HepG2 (cell line): ENCODE results near the gene DDX28. TPM values are rescaled to one million over a fixed set of nuclear protein-coding genes. Genes with fewer than 3 reads are reported as not detected.

Experiments used
- AKNA ChIP-seq: sonication (generic); formaldehyde crosslinking; IDR thresholded peaks from 2 replicates; pipeline ENCODE4 v1.4.0; 2020; ENCODE audit warnings: missing genetic modification reagents, borderline replicate concordance
- ARNTL ChIP-seq: sonication (generic); formaldehyde crosslinking; IDR thresholded peaks from 2 replicates; pipeline ENCODE4 v1.4.0; 2020; ENCODE audit warnings: mild to moderate bottlenecking, missing genetic modification reagents
- CHD2 ChIP-seq: IDR thresholded peaks from 2 replicates; pipeline ENCODE4 v1.6.1; 2011; ENCODE audit warnings: low read depth, low read length, improper control_type of control experiment
- CREB1 ChIP-seq, 2 experiments: fragments of 450-650 bp in 1 of 2; IDR thresholded peaks; 2 replicates each; pipeline ENCODE4 v1.6.1; 2016 to 2017; ENCODE audit warnings: control low read depth in 1 of 2, mild to moderate bottlenecking in 1 of 2, missing compliant biosample characterization in 1 of 2, missing genetic modification characterization in 1 of 2
- FOXO1 ChIP-seq: sonication (generic); formaldehyde crosslinking; IDR thresholded peaks from 2 replicates; pipeline ENCODE4 v1.4.0; 2020; ENCODE audit warnings: missing genetic modification reagents
- KDM2A ChIP-seq: sonication (generic); formaldehyde crosslinking; IDR thresholded peaks from 2 replicates; pipeline ENCODE4 v1.4.0; 2020; ENCODE audit warnings: low read depth, missing genetic modification reagents, borderline replicate concordance
- MTF1 ChIP-seq: sonication (generic); formaldehyde crosslinking; IDR thresholded peaks from 2 replicates; pipeline ENCODE4 v1.5.0; 2020; ENCODE audit warnings: missing genetic modification reagents
- NR2C2 ChIP-seq: sonication (generic); formaldehyde crosslinking; IDR thresholded peaks from 2 replicates; pipeline ENCODE4 v1.4.0; 2020; ENCODE audit warnings: missing genetic modification reagents, mild to moderate bottlenecking, moderate library complexity, borderline replicate concordance
- PHF20 ChIP-seq: sonication (generic); formaldehyde crosslinking; IDR thresholded peaks from 2 replicates; pipeline ENCODE4 v1.5.0; 2020; ENCODE audit warnings: mild to moderate bottlenecking, missing genetic modification reagents
- SAP130 ChIP-seq: IDR thresholded peaks from 2 replicates; pipeline ENCODE4 v1.6.1; 2016; ENCODE audit warnings: low read depth
- SETDB1 ChIP-seq: sonication (generic); formaldehyde crosslinking; IDR thresholded peaks from 2 replicates; pipeline ENCODE4 v1.5.1; 2020; ENCODE audit warnings: missing genetic modification reagents, mild to moderate bottlenecking, borderline replicate concordance
- TGIF2 ChIP-seq: IDR thresholded peaks from 2 replicates; pipeline ENCODE4 v1.6.1; 2016; ENCODE audit warnings: control low read depth, missing compliant biosample characterization
- THAP11 ChIP-seq: IDR thresholded peaks from 2 replicates; pipeline ENCODE4 v1.6.1; 2016; ENCODE audit warnings: missing biosample characterization, missing genetic modification reagents
- TOPORS ChIP-seq: sonication (generic); formaldehyde crosslinking; IDR thresholded peaks from 2 replicates; pipeline ENCODE4 v1.8.0; 2023; ENCODE audit warnings: mild to moderate bottlenecking, missing genetic modification reagents
- U2AF1 ChIP-seq: fragments of 200-400 bp; formaldehyde crosslinking; optimal IDR thresholded peaks from 2 replicates; pipeline ENCODE3; 2017; ENCODE audit warnings: mild to moderate bottlenecking, low read depth, low read length
- ZBTB7B ChIP-seq: sonication (generic); formaldehyde crosslinking; IDR thresholded peaks from 2 replicates; pipeline ENCODE4 v1.4.0; 2020; ENCODE audit warnings: missing genetic modification reagents
- ZBTB8A ChIP-seq: sonication (generic); formaldehyde crosslinking; IDR thresholded peaks from 2 replicates; pipeline ENCODE4 v1.4.0; 2020; ENCODE audit warnings: mild to moderate bottlenecking, low read depth, missing genetic modification reagents, borderline replicate concordance
- ZNF136 ChIP-seq: sonication (generic); formaldehyde crosslinking; IDR thresholded peaks from 2 replicates; pipeline ENCODE4 v1.8.1; 2022; ENCODE audit warnings: low read depth, mild to moderate bottlenecking, moderate library complexity, missing genetic modification reagents
- ZNF224 ChIP-seq: sonication (generic); formaldehyde crosslinking; IDR thresholded peaks from 2 replicates; pipeline ENCODE4 v1.5.0; 2020; ENCODE audit warnings: mild to moderate bottlenecking, missing genetic modification reagents
- ZNF234 ChIP-seq: sonication (generic); formaldehyde crosslinking; conservative IDR thresholded peaks from 2 replicates; pipeline ENCODE4 v1.5.1; 2020; ENCODE audit warnings: mild to moderate bottlenecking, missing genetic modification reagents
- ZNF577 ChIP-seq: sonication (generic); formaldehyde crosslinking; IDR thresholded peaks from 2 replicates; pipeline ENCODE4 v1.4.0; 2020; ENCODE audit warnings: mild to moderate bottlenecking, low read depth, missing genetic modification reagents, borderline replicate concordance
- ZNF605 ChIP-seq: sonication (generic); formaldehyde crosslinking; IDR thresholded peaks from 2 replicates; pipeline ENCODE4 v1.8.0; 2022; ENCODE audit warnings: mild to moderate bottlenecking, missing genetic modification reagents
- ZNF781 ChIP-seq: sonication (generic); formaldehyde crosslinking; IDR thresholded peaks from 2 replicates; pipeline ENCODE4 v1.5.1; 2020; ENCODE audit warnings: borderline replicate concordance, mild to moderate bottlenecking, missing genetic modification reagents; ENCODE audit errors: not compliant biosample characterization
- polyA plus RNA-seq, 8 experiments: library from polyadenylated mRNA; depleted of rRNA in 3 of 8; stranded (reverse) in 7 of 8; unstranded in 1 of 8; fragments of >200 nt; fragmentation: Illumina TruSeq in 4 of 8; extraction: Trizol in 4 of 8; gene quantifications; 2 replicates each; pipeline versions ENCODE4 v1.2.1 to v1.2.3, GENCODE V29; 2011 to 2016; ENCODE audit warnings: low read depth in 4 of 8, missing spikeins in 1 of 8, mixed read lengths in 1 of 8; ENCODE audit not compliant: insufficient read depth in 1 of 8
- total RNA-seq, 5 experiments: library from RNA; depleted of rRNA; stranded (reverse); fragments of >200 nt; fragmentation: Illumina TruSeq; extraction: Trizol; gene quantifications; 2 replicates each; pipeline ENCODE4 v1.2.3, GENCODE V29; 2016; ENCODE audit warnings: low read depth in 1 of 5
- TF ChIP-seq, protein P1 (sequence below): sonication (generic); formaldehyde crosslinking; IDR thresholded peaks from 2 replicates; pipeline ENCODE4 v1.8.0; 2022; ENCODE audit warnings: missing genetic modification reagents, low read depth, mild to moderate bottlenecking, borderline replicate concordance
- TF ChIP-seq, protein P2 (sequence below): sonication (generic); formaldehyde crosslinking; IDR thresholded peaks from 2 replicates; pipeline ENCODE4 v1.5.1; 2020; ENCODE audit warnings: missing genetic modification reagents, mild to moderate bottlenecking, borderline replicate concordance

Gene DDX28
- total and polyA plus RNA-seq, 2 of the 13 experiments (the other 11 are each of a cell fraction or from before 2014, with no cell fraction given), result 14.1 to 16.4 TPM

DNA sequence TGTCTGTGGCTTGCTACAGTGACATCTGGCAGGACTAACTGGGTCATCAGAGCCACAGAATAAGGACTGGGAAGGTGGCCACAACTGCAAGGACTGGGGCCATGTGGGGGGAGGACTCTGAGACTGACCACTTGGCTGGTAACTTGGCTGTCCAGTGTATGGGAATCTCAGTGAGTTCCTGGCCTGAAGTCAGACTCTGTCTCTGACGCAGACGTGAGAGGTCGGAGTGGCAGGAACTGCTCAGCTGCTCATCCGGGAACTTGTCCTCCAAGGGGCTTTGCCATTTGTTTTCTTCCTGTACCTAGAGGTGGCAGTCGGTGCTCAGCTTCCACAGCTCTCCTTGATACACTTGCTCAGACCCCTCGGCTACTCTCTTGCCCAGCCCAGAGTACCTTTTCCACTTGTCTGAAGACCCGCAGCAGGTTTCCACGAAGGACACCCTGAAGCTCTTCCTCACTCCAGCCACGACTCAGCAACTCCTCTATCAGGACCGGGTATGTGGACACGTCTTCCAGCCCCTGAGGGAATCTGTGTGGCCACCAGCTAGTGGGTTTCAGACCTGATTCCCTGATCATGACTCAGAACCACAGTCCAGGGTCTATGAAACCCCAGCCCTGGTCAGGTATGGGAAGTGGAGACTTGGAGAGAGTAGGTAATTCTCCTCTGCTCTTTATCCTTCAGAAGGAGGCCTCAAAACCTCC lies 35.4 kb downstream of the DDX28 start (continued):
- no peak for TF ChIP-seq AKNA (CRISPR knock-in tag)
- TF ChIP-seq CREB1 (IDR thresholded peaks at IDR 0.05), result no peak
- no peak for TF ChIP-seq CREB1 (CRISPR knock-in tag; IDR thresholded peaks at IDR 0.05)
- TF ChIP-seq NR2C2, result 0 out of 2 replicates have a peak, but pooled peaks have one; percentile 22
- TF ChIP-seq ZNF136 (CRISPR knock-in tag), result no peak
- TF ChIP-seq THAP11 (CRISPR knock-in tag), result 0 out of 2 replicates have a peak, but pooled peaks have one; percentile 22
- TF ChIP-seq ZNF781 (CRISPR knock-in tag), result no peak
- TF ChIP-seq, protein P1, sequence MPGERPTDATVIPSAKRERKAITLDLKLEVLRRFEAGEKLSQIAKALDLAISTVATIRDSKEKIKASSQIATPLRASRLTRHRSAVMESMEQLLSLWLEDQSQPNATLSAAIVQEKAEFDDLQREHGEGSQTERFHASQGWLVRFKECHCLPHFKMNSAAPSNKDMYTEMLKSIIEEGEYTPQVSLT, result no peak
- peak; percentile 66; the same call in 1 of the 2 replicates for TF ChIP-seq ZNF605 (CRISPR knock-in tag)
- no peak for TF ChIP-seq ZBTB7B (CRISPR knock-in tag)
- 0 out of 2 replicates have a peak, but pooled peaks have one; percentile 62 for TF ChIP-seq ZNF224 (CRISPR knock-in tag)
- no peak for TF ChIP-seq ZNF234 (CRISPR knock-in tag)
- TF ChIP-seq, protein P2, sequence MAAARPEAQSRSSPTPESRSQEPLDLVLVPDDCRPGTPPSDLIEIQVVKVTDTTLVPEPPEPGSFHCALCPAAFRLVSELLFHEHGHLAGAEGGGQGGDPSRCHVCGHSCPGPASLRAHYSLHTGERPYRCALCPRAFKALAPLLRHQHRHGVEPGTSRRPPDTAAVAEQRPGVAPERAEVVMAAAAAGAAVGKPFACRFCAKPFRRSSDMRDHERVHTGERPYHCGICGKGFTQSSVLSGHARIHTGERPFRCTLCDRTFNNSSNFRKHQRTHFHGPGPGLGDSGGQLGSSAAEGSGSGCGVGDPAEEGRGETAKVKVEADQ (CRISPR knock-in tag), result no peak
- TF ChIP-seq CHD2, result no peak
- no peak for TF ChIP-seq TOPORS (CRISPR knock-in tag)
- peak; percentile 61 for TF ChIP-seq PHF20
- TF ChIP-seq ZBTB8A (CRISPR knock-in tag), result no peak
- TF ChIP-seq U2AF1, result no peak
- TF ChIP-seq KDM2A (CRISPR knock-in tag), result no peak
- TF ChIP-seq TGIF2 (CRISPR knock-in tag), result no peak
- no peak for TF ChIP-seq SETDB1 (CRISPR knock-in tag)
- no peak for TF ChIP-seq ARNTL (CRISPR knock-in tag)
- peak; percentile 35 for TF ChIP-seq SAP130 (CRISPR knock-in tag)
- no peak for TF ChIP-seq ZNF577 (CRISPR knock-in tag)
- 0 out of 2 replicates have a peak, but pooled peaks have one; percentile 20 for TF ChIP-seq FOXO1
- TF ChIP-seq MTF1 (CRISPR knock-in tag), result no peak
